NCI-H2196 (cell line): ENCODE data around the gene NRG2.

ENCODE experiments used
- DNase-seq: peaks from one replicate; lab custom pipeline; 2025; ENCODE audit not compliant: unreplicated experiment; lab: John Stamatoyannopoulos, UW

Gene NRG2

GRCh38 chr5:139820606-139821005, 222.5 kb downstream of the NRG2 start:
- DNase-seq: no peak

GRCh38 chr5:139820130-139820529, 223.0 kb downstream of the NRG2 start:
- DNase-seq: no peak

- DNase-seq: no peak
Measured at GRCh38 chr5:139817970-139818369, 225.1 kb downstream of the NRG2 start.

GRCh38 chr5:139817362-139817761, 225.7 kb downstream of the NRG2 start:
- DNase-seq: no peak

- DNase-seq: no peak
Measured at GRCh38 chr5:139816566-139816965, 226.5 kb downstream of the NRG2 start.

- no peak for DNase-seq
Measured at GRCh38 chr5:139814704-139815280, 228.3 kb downstream of the NRG2 start.

GRCh38 chr5:139814191-139814601, 228.9 kb downstream of the NRG2 start:
- no peak for DNase-seq

GRCh38 chr5:139812836-139813805, 230.0 kb downstream of the NRG2 start:
- no peak for DNase-seq

- DNase-seq: no peak
Measured at GRCh38 chr5:139812323-139812722, 230.8 kb downstream of the NRG2 start.

- no peak for DNase-seq
Measured at GRCh38 chr5:139811274-139811607, 231.9 kb downstream of the NRG2 start.

GRCh38 chr5:139810341-139811273, 232.5 kb downstream of the NRG2 start:
- DNase-seq: no peak

- no peak for DNase-seq
Measured at GRCh38 chr5:139809331-139809810, 233.7 kb downstream of the NRG2 start.

GRCh38 chr5:139808481-139809330, 234.4 kb downstream of the NRG2 start:
- no peak for DNase-seq

- DNase-seq: no peak
Measured at GRCh38 chr5:139807647-139808030, 235.5 kb downstream of the NRG2 start.

- DNase-seq: no peak
Measured at GRCh38 chr5:139806726-139807646, 236.1 kb downstream of the NRG2 start.

- DNase-seq: no peak
Measured at GRCh38 chr5:139806111-139806510, 237.0 kb downstream of the NRG2 start.

GRCh38 chr5:139805545-139805944, 237.6 kb downstream of the NRG2 start:
- DNase-seq: no peak

GRCh38 chr5:139804800-139805397, 238.2 kb downstream of the NRG2 start:
- no peak for DNase-seq

- DNase-seq: no peak
Measured at GRCh38 chr5:139803978-139804377, 239.1 kb downstream of the NRG2 start.
